Cardiac muscle cell (in vitro differentiated cells and primary cell): ENCODE measurements around the gene SYCP2. TPM values are rescaled to one million over a fixed set of nuclear protein-coding genes. Genes with fewer than 3 reads are reported as not detected.

Experiments
- DNase-seq, 2 donors: peaks; one replicate each; pipeline versions ENCODE4 v3.0.0 to v3.0.0-alpha.2; 2010 to 2017; ENCODE audit warnings: low read depth in 1 of 2, low spot score in 1 of 2
- H3K27ac ChIP-seq: fragments of 200-600 bp; sonication (generic); 2 replicates; pipeline ENCODE4 v1.5.1; 2016
- H3K27me3 ChIP-seq: fragments of 200-600 bp; sonication (generic); 2 replicates; pipeline ENCODE4 v1.6.0; 2016; ENCODE audit warnings: control low read depth
- H3K36me3 ChIP-seq: fragments of 200-600 bp; sonication (generic); 2 replicates; pipeline ENCODE4 v1.5.1; 2016; ENCODE audit warnings: control low read depth
- H3K4me1 ChIP-seq: fragments of 200-600 bp; sonication (generic); 2 replicates; pipeline ENCODE4 v1.8.1; 2017; ENCODE audit warnings: low read depth, mild to moderate bottlenecking, mixed run types
- H3K4me3 ChIP-seq: fragments of 200-600 bp; sonication (generic); 2 replicates; pipeline ENCODE4 v1.5.1; 2016; ENCODE audit warnings: mild to moderate bottlenecking
- H3K9me3 ChIP-seq: fragments of 200-600 bp; sonication (generic); 2 replicates; pipeline ENCODE4 v1.5.1; 2017; ENCODE audit warnings: low read depth, mild to moderate bottlenecking, control low read depth
- polyA plus RNA-seq: library from polyadenylated mRNA; unstranded; fragments of >200 nt; fragmentation: Nextera tagmentation; extraction: Ambion mirVana; gene quantifications from 2 replicates; pipeline ENCODE4 v1.2.1, GENCODE V29; 2016
- total RNA-seq: library from RNA; depleted of rRNA; stranded (reverse); fragments of >200 nt; gene quantifications from 2 replicates; pipeline ENCODE4 v1.2.3, GENCODE V29; 2016
- TF ChIP-seq, protein P1 (sequence below): IDR thresholded peaks from 2 replicates; pipeline ENCODE4 v1.5.1; 2012; ENCODE audit warnings: low read depth, mild to moderate bottlenecking, low read length

SYCP2 gene
- total and polyA plus RNA-seq, 2 experiments from 2014 or later: 0.60 TPM; not detected in 1

DNA sequence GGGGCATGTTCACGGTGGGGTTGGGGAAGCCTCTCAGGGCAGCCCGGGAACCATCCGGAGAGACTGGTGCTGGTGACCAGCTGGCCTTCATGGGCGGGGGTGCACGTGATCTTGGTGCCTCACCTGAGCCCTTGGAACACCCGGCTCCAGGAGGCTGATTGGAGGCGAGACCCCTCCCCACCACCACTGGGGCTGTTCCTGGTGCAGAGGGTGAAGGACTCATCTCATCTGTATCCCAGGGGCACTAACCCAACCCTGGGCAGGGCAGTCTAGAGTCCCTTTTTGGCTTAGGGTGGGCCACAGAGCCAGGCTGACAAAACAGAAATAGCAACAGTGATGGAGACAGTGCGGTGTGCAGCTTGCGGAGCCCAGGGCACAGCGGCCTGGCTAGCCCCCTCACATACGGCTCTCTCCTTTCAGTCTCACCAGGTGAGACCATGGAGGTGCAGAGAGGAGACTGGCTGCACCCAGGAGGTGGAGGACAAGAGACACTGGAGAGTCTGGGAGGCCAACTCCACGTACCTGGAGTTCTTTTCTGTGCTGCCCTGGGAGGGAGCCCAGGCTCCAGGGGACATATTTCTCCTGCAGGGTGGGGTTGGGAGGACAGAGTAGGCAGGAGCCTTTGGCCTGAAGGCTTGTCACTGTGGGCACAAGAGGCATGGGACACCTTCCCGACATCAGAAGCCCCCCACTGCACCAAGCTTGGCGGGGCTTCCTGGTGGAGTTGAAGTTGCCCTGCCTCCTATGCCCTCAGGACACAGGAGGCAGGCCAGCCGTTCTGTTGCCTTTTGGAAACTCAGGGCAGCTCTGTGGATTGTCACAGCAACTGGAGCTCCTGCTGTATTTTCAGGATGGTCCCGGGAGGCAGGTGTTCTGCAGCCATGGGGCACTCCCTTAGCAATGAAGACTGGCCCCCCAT lies 106.0 kb downstream of the SYCP2 start:
- H3K4me3 ChIP-seq: no peak overlapping the region
- H3K9me3 ChIP-seq: no peaks in the 10 kb centered on the region
- H3K27ac ChIP-seq: no peak overlapping the region
- no peak for DNase-seq
- TF ChIP-seq, protein P1, sequence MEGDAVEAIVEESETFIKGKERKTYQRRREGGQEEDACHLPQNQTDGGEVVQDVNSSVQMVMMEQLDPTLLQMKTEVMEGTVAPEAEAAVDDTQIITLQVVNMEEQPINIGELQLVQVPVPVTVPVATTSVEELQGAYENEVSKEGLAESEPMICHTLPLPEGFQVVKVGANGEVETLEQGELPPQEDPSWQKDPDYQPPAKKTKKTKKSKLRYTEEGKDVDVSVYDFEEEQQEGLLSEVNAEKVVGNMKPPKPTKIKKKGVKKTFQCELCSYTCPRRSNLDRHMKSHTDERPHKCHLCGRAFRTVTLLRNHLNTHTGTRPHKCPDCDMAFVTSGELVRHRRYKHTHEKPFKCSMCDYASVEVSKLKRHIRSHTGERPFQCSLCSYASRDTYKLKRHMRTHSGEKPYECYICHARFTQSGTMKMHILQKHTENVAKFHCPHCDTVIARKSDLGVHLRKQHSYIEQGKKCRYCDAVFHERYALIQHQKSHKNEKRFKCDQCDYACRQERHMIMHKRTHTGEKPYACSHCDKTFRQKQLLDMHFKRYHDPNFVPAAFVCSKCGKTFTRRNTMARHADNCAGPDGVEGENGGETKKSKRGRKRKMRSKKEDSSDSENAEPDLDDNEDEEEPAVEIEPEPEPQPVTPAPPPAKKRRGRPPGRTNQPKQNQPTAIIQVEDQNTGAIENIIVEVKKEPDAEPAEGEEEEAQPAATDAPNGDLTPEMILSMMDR: no peak
- H3K27me3 ChIP-seq: no peaks in the 10 kb centered on the region
- H3K36me3 ChIP-seq: no peaks in the 10 kb centered on the region
- H3K4me1 ChIP-seq: no peaks in the 10 kb centered on the region

DNA sequence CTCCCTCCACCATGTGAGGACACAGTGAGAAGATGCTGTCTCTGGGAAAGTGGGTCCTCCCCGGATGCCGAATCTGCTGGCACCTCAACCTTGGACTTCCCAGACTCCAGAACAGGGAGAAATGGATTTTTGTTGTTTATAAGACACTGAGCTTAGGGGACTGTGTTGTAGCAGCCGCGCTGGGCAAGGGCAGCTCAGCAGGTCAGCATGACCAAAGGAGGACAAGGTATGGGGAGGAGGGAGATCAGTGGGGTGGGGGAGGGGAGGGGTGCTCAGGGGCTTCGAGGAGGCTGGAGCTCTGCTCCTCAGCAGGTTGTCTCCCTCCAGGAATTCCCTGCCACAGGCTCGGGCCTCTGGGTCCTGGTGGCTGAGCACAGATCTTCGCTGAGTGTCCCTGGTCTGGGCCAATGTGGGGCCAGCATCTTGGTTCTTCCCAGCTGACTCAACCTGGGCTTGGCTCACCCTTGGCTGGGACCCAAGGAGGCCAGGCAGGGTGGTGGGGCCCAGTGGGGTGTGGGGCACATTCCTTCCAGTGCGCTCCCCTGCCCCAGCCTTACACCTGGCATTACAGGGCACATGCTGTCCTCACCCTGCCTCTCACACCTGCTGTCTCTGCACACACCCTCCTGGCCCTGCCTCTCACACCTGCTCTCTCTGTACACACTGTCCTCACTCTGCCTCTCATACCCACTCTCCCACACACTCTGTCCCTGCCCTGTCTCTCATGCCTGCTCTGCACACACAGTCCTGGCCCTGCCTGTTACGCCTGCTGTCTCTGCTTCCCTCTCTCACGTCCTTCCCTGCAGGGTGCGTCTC lies 107.3 kb downstream of the SYCP2 start:
- H3K4me3 ChIP-seq: no peak overlapping the region
- no peak overlapping the region for H3K27ac ChIP-seq
- no peaks in the 10 kb centered on the region for H3K27me3 ChIP-seq
- no peaks in the 10 kb centered on the region for H3K9me3 ChIP-seq
- DNase-seq: no peak
- TF ChIP-seq, protein P1: no peak
- no peaks in the 10 kb centered on the region for H3K4me1 ChIP-seq
- no peaks in the 10 kb centered on the region for H3K36me3 ChIP-seq

DNA sequence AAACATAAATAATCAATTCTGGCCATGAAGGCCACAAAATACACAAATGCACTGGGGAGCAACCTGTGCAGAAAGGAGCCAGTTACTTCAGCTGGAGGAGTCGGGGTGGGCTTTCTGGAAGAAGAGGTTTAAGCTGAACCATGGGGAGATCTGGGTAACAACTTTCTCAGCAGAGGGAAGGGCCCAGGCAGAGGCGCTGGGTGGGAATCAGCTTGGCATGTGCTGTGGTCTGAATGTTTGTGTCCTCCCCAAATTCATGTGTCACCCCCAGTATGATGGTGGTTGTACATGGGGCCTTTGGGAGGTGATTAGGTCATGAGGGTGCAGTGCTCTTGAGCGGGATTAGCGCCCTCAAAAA lies 107.9 kb downstream of the SYCP2 start:
- Histone ChIP-seq H3K4me1 (no peaks in the 10 kb centered on the region), H3K36me3 (no peaks in the 10 kb centered on the region), H3K27ac (no peak overlapping the region), H3K27me3 (no peaks in the 10 kb centered on the region), H3K4me3 (no peak overlapping the region), H3K9me3 (no peaks in the 10 kb centered on the region)
- no peak for DNase-seq
- TF ChIP-seq, protein P1: no peak

DNA sequence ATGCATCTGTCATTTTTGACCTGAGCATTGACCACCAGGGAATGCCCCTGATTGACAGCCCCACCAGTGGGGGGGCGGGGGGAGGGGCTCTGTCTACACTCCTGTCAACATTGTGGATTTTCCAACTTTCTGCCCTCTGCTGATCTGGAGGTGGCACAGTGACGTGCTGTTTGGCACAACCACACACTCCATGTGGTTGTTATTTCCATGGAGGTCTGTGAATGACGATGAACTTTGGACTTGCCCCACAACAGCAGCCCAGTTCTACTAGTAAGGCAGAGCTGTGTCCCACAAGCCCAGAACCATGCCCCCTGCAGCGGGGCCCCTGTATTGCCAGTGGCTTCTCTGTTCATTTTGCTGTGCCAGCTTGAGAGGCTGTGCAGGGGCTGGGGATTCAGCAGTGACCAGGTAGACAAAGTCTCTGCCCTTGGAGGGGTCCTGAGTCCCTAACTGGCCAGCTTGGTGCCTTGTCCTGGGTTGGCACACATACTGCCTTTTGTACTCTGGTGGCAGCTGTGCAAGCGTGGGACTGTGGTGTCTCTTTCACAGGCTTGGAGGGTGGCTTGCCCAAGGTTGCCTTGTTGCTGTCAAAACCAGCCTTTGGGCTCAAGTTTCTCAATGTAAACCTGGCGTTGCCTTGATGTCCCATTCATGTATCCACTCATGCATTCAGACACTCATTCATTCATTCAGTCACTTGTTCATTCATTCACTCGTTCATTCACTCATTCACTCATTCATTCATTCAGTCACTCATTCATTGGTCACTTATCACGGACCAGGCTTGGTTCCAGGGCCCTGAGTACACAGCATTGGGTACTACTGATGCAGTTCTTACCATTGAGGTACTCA lies 108.5 kb downstream of the SYCP2 start:
- Histone ChIP-seq H3K9me3 (no peaks in the 10 kb centered on the region), H3K27me3 (no peaks in the 10 kb centered on the region), H3K4me3 (no peak overlapping the region), H3K4me1 (no peaks in the 10 kb centered on the region), H3K36me3 (no peaks in the 10 kb centered on the region), H3K27ac (no peak overlapping the region)
- DNase-seq: no peak
- TF ChIP-seq, protein P1: no peak
